ENCODE measurements around the gene TRIM44.

Gene TRIM44

DNA sequence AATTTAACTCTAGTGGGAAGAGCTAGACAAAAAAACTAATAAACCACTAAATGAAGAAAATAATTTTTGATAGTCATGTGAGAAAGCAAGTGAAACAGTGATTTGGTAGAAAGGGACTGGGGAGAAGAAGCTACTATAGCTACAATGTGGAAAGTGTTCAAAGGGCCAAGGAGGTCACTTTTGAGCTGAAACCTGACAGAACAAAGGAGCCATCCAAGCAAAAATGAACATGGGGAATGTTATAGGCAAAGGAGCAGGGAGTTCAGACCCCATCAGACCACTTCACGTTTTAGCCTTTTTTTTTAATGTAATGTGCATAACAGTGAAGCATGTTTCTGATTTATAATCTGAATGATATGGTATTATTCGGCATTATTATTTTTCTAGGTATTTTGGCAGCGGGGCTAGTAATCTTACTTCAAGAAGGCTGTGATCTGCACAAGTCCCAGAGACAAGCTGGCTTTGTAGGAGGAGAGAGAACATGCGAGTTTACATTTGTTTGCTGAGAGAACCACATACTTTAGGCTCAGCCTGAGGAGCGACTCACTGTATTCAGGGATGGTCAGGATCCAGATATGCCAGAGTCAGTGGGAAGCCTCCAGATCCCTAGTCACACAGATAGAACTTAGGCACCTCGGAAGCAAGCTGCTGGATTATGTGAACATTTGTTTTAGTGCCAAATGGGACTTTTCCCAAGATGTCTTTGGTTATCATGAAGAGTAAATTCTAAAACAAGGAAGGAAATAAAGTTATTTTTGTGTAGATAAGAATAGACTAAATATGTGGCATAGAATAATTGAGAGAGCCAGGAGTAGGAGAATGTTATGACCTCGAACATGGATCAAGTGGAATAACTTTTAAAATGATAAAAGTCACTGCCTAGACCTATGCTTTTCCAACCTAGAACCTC lies 118.6 kb downstream of the TRIM44 start:
- Histone ChIP-seq H3K4me2 (ENCODE audit: low read depth, low read length, poor library complexity, severe bottlenecking) (no peak overlapping the region), H3F3A (ENCODE audit: low read depth) (no peaks in the 10 kb centered on the region), H3K9me3 (ENCODE audit: insufficient read depth, low read depth, low read length) (no peaks in the 10 kb centered on the region), H2AFZ (ENCODE audit: low read length) (no peak overlapping the region), H3K36me3 (ENCODE audit: insufficient read depth, low read length) (no peaks in the 10 kb centered on the region), H4K20me1 (ENCODE audit: insufficient read depth, low read length, poor library complexity, severe bottlenecking) (peaks cover 22% of the 10 kb centered on the region), H3K9me2 (replicated peaks; ENCODE audit: low read depth, low read length) (no peaks in the 10 kb centered on the region), H3K4me1 (ENCODE audit: insufficient read depth, low read length, poor library complexity, severe bottlenecking) (peaks cover 16% of the 10 kb centered on the region), H3K79me2 (ENCODE audit: insufficient read depth, low read length) (peaks cover 43% of the 10 kb centered on the region; the same call in 1 of the 2 replicates), H3K4me3 (ENCODE audit: low read length, poor library complexity, severe bottlenecking) (no peak overlapping the region), H3K9ac (ENCODE audit: low read depth, low read length, poor library complexity, severe bottlenecking) (no peak overlapping the region), H3K27me3 (ENCODE audit: insufficient read depth, low read length, poor library complexity, severe bottlenecking) (no peaks in the 10 kb centered on the region)
- no peak for TF ChIP-seq EZH2phosphoT487 (IDR thresholded peaks at IDR 0.05; ENCODE audit: borderline replicate concordance)
- TF ChIP-seq, protein P1, sequence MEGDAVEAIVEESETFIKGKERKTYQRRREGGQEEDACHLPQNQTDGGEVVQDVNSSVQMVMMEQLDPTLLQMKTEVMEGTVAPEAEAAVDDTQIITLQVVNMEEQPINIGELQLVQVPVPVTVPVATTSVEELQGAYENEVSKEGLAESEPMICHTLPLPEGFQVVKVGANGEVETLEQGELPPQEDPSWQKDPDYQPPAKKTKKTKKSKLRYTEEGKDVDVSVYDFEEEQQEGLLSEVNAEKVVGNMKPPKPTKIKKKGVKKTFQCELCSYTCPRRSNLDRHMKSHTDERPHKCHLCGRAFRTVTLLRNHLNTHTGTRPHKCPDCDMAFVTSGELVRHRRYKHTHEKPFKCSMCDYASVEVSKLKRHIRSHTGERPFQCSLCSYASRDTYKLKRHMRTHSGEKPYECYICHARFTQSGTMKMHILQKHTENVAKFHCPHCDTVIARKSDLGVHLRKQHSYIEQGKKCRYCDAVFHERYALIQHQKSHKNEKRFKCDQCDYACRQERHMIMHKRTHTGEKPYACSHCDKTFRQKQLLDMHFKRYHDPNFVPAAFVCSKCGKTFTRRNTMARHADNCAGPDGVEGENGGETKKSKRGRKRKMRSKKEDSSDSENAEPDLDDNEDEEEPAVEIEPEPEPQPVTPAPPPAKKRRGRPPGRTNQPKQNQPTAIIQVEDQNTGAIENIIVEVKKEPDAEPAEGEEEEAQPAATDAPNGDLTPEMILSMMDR (conservative IDR thresholded peaks at IDR 0.05; ENCODE audit: low read length): no peak

DNA sequence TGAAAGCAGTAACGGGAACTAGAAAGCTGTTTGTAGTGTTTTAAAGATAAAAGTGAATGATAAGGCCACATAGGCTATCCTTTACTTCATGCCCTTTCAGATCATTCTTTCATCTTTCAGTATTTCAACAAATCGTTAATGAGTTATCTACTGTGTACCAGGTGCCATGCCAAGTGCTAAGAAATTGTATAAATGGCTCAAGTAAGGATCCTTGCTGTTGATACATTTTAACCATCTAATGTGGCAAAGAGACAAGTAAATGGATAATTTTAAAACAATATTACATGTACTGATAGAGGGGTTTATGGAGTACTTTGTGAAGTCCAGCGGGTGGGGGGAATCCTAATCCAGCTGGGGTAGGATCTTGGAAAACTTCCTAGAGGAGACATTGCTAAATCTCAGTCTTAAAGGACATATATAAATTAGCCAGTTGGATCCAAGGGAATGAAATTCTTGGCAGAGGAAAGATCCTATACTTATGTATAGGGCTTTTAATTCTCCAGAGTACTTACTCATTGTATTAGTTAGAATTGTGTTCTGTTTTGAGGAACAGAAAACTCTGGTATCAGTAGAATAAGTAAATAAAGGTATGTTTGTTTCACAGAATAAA lies 119.4 kb downstream of the TRIM44 start:
- H3K36me3 ChIP-seq (ENCODE audit: insufficient read depth, low read length): no peaks in the 10 kb centered on the region
- H3K9me2 ChIP-seq (replicated peaks; ENCODE audit: low read depth, low read length): no peaks in the 10 kb centered on the region
- TF ChIP-seq EZH2phosphoT487 (IDR thresholded peaks at IDR 0.05; ENCODE audit: borderline replicate concordance): no peak
- TF ChIP-seq, protein P1 (conservative IDR thresholded peaks at IDR 0.05; ENCODE audit: low read length): no peak
- no peak overlapping the region for H3K4me2 ChIP-seq (ENCODE audit: low read depth, low read length, poor library complexity, severe bottlenecking)
- H2AFZ ChIP-seq (ENCODE audit: low read length): no peak overlapping the region
- H3K4me3 ChIP-seq (ENCODE audit: low read length, poor library complexity, severe bottlenecking): no peak overlapping the region
- H3K4me1 ChIP-seq (ENCODE audit: insufficient read depth, low read length, poor library complexity, severe bottlenecking): peaks cover 20% of the 10 kb centered on the region
- peaks cover 23% of the 10 kb centered on the region for H4K20me1 ChIP-seq (ENCODE audit: insufficient read depth, low read length, poor library complexity, severe bottlenecking)
- H3F3A ChIP-seq (ENCODE audit: low read depth): no peaks in the 10 kb centered on the region
- no peaks in the 10 kb centered on the region for H3K27me3 ChIP-seq (ENCODE audit: insufficient read depth, low read length, poor library complexity, severe bottlenecking)
- peaks cover 45% of the 10 kb centered on the region; the same call in 1 of the 2 replicates for H3K79me2 ChIP-seq (ENCODE audit: insufficient read depth, low read length)
- no peaks in the 10 kb centered on the region for H3K9me3 ChIP-seq (ENCODE audit: insufficient read depth, low read depth, low read length)
- no peak overlapping the region for H3K9ac ChIP-seq (ENCODE audit: low read depth, low read length, poor library complexity, severe bottlenecking)

DNA sequence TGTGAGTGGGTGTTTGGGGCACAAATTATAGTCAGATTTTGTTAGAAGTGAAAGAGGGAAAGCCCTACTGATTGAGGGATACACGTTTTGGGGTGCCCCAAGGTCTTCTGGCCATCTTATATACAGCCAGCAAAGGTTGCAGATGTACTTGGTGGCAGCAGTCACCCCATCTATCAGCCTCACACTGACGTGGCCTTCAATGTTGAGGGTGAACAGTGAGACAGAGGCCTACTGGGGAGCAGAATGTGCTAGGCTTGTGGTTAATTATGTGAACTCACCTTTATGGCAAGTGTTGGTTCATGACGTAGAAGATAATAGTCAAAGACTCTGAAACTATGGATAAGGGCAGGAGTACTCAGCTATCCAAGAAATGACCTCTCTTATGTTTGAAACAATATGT lies 121.2 kb downstream of the TRIM44 start:
- Histone ChIP-seq H3K4me2 (ENCODE audit: low read depth, low read length, poor library complexity, severe bottlenecking) (no peak overlapping the region), H3K36me3 (ENCODE audit: insufficient read depth, low read length) (0 out of 2 replicates have a peak, but pooled peaks cover 4% of the 10 kb centered on the region), H3K9me2 (replicated peaks; ENCODE audit: low read depth, low read length) (no peaks in the 10 kb centered on the region), H4K20me1 (ENCODE audit: insufficient read depth, low read length, poor library complexity, severe bottlenecking) (peaks cover 23% of the 10 kb centered on the region), H2AFZ (ENCODE audit: low read length) (no peak overlapping the region), H3K4me3 (ENCODE audit: low read length, poor library complexity, severe bottlenecking) (no peak overlapping the region), H3F3A (ENCODE audit: low read depth) (no peaks in the 10 kb centered on the region), H3K9ac (ENCODE audit: low read depth, low read length, poor library complexity, severe bottlenecking) (no peak overlapping the region), H3K79me2 (ENCODE audit: insufficient read depth, low read length) (peaks cover 58% of the 10 kb centered on the region; the same call in 1 of the 2 replicates), H3K9me3 (ENCODE audit: insufficient read depth, low read depth, low read length) (no peaks in the 10 kb centered on the region), H3K27me3 (ENCODE audit: insufficient read depth, low read length, poor library complexity, severe bottlenecking) (no peaks in the 10 kb centered on the region), H3K4me1 (ENCODE audit: insufficient read depth, low read length, poor library complexity, severe bottlenecking) (peaks cover 20% of the 10 kb centered on the region)
- no peak for TF ChIP-seq EZH2phosphoT487 (IDR thresholded peaks at IDR 0.05; ENCODE audit: borderline replicate concordance)
- TF ChIP-seq, protein P1 (conservative IDR thresholded peaks at IDR 0.05; ENCODE audit: low read length): no peak

Measured in Loucy (cell line).